VCaP (cell line): ENCODE measurements around the gene PDHB.
A peak's percentile ranks its signal among the peaks of the same experiment; 100 is the strongest.
"Not testable (repeated sequence)": the region's sequence is repeated elsewhere in the genome, so short reads cannot be mapped to it uniquely, and the experiment has no call there.

Source experiments
- H3K27ac ChIP-seq: fragments of 450-650 bp; 2 replicates; pipeline ENCODE4 v1.5.1; 2017
- TF ChIP-seq, protein P1 (sequence below): fragments of 450-650 bp; conservative IDR thresholded peaks from 2 replicates; pipeline ENCODE4 v1.5.1; 2017; ENCODE audit warnings: mild to moderate bottlenecking, moderate library complexity

PDHB gene

DNA sequence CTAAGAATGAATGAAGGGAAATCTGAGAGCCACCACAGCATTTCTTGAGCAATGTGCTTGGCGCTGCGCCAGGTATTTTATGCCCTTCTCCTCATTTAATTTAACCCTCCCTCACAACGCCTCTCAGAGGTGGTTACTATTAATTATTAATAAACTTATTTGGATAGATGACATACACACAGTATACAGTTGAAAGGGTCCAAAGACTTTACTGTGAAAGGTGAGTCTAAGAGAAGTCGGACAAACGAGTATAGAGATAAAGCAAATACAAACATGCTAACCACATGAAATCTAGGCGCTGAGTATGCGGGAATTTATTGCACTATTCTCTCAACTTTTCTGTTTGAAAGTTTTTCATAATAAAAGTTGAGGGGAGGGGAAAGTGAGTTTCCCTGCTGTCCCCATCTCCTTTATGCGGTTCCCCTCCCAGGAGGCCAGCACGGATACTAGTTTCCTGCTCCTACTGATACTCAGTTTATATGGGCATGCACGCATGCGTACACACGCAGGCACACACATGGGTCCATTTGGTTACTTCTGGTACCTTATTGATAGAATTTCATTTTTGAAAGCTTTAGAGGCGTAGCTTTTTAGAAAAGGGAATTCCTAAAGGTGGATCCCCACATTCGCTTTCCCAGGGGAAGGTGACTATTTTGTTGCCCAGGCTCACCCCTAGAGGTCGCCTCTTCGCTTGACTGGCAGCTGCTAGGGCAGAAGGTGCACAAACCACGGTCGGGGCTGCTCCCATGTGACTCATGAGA lies 29.7 kb upstream of the PDHB start:
- peak overlapping the region; percentile 29; the same call in 1 of the 2 replicates for H3K27ac ChIP-seq
- TF ChIP-seq, protein P1, sequence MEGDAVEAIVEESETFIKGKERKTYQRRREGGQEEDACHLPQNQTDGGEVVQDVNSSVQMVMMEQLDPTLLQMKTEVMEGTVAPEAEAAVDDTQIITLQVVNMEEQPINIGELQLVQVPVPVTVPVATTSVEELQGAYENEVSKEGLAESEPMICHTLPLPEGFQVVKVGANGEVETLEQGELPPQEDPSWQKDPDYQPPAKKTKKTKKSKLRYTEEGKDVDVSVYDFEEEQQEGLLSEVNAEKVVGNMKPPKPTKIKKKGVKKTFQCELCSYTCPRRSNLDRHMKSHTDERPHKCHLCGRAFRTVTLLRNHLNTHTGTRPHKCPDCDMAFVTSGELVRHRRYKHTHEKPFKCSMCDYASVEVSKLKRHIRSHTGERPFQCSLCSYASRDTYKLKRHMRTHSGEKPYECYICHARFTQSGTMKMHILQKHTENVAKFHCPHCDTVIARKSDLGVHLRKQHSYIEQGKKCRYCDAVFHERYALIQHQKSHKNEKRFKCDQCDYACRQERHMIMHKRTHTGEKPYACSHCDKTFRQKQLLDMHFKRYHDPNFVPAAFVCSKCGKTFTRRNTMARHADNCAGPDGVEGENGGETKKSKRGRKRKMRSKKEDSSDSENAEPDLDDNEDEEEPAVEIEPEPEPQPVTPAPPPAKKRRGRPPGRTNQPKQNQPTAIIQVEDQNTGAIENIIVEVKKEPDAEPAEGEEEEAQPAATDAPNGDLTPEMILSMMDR, result peak; percentile 94

DNA sequence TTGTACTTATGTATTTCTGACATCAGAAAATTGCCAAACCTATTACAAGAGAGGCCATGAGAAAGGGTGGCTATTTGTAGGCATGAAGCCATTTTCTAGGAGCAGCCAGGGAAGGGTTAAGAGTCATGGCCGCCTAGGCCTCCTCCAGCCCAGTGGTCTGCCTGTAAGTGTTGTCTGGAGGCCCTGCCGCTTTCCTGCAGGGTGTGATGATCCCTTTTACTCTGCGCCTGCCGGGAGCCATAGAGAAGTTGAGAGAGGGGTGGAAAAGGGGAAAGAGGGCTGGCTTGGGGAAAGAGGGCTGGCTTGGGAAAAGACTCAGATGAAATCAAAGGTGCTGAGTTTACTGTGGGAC lies 29.2 kb upstream of the PDHB start:
- peak overlapping the region; percentile 29; the same call in 1 of the 2 replicates for H3K27ac ChIP-seq
- TF ChIP-seq, protein P1, result no peak

DNA sequence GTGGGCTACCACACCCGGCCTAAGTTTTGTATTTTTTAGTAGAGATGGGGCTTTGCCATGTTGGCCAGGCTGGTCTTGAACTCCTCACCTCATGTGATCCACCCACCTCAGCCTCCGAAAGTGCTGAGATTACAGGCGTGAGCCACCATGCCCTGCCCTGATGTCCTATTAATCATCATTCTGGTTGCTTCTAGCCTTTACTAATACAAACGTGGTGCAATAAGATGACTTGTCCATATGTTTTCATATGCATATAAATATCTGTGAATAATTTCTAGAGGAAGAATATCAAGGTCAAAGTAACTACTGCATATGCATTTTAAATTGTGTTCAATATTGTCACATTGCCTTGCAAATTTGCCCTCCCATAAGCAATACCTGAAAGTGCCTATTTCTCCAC lies 25.5 kb upstream of the PDHB start:
- TF ChIP-seq, protein P1, result no peak
- no peak overlapping the region for H3K27ac ChIP-seq

DNA sequence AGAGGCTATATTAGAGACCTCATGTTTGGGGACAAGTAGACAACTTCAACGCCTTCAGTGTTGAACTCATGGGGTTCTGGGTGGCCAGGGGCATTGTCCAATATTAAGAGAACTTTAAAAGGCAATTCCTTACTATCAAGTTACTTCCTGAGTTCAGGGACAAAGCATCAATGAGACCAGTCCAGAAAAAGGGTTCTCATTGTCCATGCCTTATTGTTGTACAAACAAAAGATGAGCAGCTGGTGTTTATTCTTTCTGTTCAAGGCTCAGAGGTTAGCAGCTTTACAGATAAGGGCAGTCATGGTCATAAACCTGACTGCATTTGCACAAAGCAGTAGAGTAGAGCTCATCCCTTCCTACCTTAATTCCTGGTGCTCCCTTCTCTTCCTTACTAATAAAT lies 18.5 kb upstream of the PDHB start:
- TF ChIP-seq, protein P1, result no peak
- peak overlapping the region; percentile 59 for H3K27ac ChIP-seq

DNA sequence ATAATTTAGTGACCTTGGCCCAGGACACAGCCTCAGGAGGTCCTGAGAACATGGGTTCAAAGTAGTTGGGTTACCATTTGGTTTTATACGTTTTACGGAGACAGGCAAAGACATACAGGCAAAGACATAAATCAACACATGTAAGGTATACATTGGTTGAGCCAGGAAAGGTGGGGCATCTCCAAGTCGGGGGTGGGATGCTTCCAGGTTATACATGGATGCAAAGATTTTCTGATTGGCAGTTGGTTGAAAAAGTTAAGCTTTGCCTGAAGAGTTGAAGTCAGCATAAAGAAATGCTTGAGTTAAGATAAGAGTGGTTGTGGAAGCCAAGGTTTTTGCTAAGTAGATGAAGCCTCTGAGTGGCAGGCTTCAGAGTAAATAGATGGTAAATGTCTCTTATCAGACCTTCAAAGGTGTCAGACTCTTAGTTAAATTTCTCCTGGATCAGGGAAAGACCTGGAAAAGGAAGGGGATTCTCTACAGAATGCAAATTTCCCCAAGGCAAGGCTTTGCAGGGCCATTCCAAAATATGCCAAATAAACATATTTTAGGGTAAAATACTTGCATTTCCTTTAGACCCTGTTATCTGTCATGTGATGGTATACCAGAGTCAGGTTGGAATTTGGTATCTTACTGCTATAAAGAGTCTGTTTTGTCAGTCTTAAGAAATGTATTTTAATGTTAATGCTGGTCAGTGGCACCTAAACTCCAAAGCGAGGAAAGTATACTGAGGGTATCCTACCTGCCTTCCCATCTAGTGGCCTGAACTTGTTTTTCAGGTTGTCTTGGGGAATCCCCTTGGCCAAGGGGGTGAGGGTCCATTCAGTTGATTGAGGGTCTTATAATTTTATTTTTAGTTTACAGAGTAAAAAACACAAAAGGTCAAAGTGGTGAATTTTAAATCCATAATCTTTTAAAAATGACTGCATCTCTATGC lies 8.2 kb upstream of the PDHB start:
- H3K27ac ChIP-seq, result no peak overlapping the region
- TF ChIP-seq, protein P1, result no peak

DNA sequence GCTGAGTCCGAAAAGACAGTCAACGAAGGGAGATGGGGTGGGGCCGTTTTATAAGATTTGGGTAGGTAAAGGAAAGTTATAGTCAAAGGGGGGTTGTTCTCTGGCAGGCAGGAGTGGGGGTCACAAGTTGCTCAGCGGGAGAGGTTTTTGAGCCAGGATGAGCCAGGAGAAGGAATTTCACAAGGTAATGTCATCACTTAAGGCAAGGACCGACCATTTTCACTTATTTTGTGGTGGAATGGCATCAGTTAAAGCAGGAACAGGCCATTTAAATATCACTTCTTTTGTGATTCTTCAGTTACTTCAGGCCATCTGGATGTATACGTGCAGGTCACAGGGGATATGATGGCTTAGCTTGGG lies 7.3 kb upstream of the PDHB start:
- not testable (repeated sequence) for H3K27ac ChIP-seq

DNA sequence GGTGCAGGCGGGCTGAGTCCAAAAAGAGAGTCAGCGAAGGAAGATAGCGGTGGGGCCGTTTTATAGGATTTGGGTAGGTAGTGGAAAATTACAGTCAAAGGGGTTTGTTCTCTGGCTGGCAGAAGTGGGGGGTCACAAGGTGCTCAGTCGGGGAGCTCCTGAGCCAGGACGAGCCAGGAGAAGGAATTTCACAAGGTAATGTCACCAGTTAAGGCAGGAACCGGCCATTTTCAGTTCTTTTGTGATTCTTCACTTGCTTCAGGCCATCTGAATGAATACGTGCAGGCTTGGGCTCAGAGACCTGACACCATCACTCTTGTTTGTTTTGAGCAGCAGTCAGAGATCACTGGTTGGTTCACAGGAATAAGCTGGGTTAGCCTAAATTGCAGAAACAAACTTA lies 3.6 kb upstream of the PDHB start:
- not testable (repeated sequence) for H3K27ac ChIP-seq

DNA sequence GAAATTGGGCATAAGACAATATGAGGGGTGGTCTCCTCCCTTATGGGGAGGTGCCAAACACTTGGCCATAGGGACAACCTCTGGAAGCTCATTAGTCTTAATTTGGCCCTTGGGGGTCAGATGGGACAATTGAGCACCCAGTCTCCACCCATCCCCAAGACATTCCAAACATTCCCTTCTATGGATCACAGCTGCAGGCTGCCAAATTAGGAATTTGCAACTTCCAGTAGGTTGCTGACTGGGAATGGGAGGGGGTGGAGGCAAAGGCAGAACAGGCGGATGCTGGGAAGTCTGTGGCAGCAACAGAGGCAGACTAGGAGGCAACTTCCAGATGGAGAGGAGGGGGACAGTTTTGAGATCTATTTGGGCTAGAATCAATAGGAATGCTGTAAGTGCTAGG lies 1.4 kb upstream of the PDHB start:
- TF ChIP-seq, protein P1, result no peak
- no peak overlapping the region for H3K27ac ChIP-seq
